Naive thymus-derived CD4-positive, alpha-beta T cell (primary cell): Measurements from ENCODE around the gene PLCL1. TPM values are rescaled to one million over a fixed set of nuclear protein-coding genes. Genes with fewer than 3 reads are reported as not detected.

Source experiments
- ATAC-seq: fragments of 150-1000 bp; cut with Tn5 transposase; 2 replicates; pipeline ENCODE4 v1.10.0; 2021; ENCODE audit warnings: mild to moderate bottlenecking, moderate library complexity
- CTCF ChIA-PET: fragments of 350-600 bp; sonication (Branson Sonifier 250); formaldehyde crosslinking; loops from one replicate; lab custom pipeline; 2021; ENCODE audit warnings: antibody characterized with exemption; lab: Charles Lee
- POLR2A ChIA-PET: fragments of 350-600 bp; sonication (Branson Sonifier 250); formaldehyde crosslinking; loops from one replicate; lab custom pipeline; 2021; ENCODE audit warnings: antibody characterized with exemption, inconsistent platforms; lab: Charles Lee
- DNase-seq, 9 donors: peaks; one replicate each; pipeline versions ENCODE4 v3.0.0 to v3.0.0-alpha.2; 2020 to 2022; ENCODE audit warnings: mixed read lengths in 1 of 9
- H3K27ac ChIP-seq: one replicate; pipeline ENCODE4 v1.7.0; 2013; ENCODE audit warnings: mild to moderate bottlenecking, low read depth, low read length, moderate library complexity
- H3K27me3 ChIP-seq, 2 donors: one replicate each; pipeline ENCODE4 v1.7.0; 2013; ENCODE audit warnings: low read length in 2 of 2, mild to moderate bottlenecking in 2 of 2, moderate library complexity in 2 of 2; ENCODE audit not compliant: control insufficient read depth in 2 of 2, insufficient read depth in 2 of 2
- H3K36me3 ChIP-seq, 3 experiments: 1 replicate in 2 of 3; 2 replicates in 1 of 3; pipeline ENCODE4 v1.7.0; 2013; ENCODE audit warnings: low read length in 3 of 3, mild to moderate bottlenecking in 3 of 3, moderate library complexity in 1 of 3; ENCODE audit not compliant: insufficient read depth in 3 of 3, control insufficient read depth in 2 of 3
- H3K4me1 ChIP-seq, 2 donors: one replicate each; pipeline ENCODE4 v1.7.0; 2013; ENCODE audit warnings: low read length in 2 of 2, mild to moderate bottlenecking in 2 of 2, moderate library complexity in 1 of 2; ENCODE audit not compliant: control insufficient read depth in 2 of 2, insufficient read depth in 2 of 2
- H3K4me3 ChIP-seq: 2 replicates; pipeline ENCODE4 v1.7.0; 2013; ENCODE audit warnings: mild to moderate bottlenecking, low read length
- H3K9me3 ChIP-seq, 3 experiments: 1 replicate in 2 of 3; 2 replicates in 1 of 3; pipeline ENCODE4 v1.7.0; 2013; ENCODE audit warnings: low read length in 3 of 3; ENCODE audit not compliant: control insufficient read depth in 2 of 3
- H3K27ac Mint-ChIP-seq, 9 donors: one replicate each; pipeline ENCODE4 v1.8.0; 2020 to 2022; ENCODE audit warnings: mixed read lengths in 9 of 9, mild to moderate bottlenecking in 8 of 9, moderate library complexity in 5 of 9, inconsistent platforms in 2 of 9
- H3K27me3 Mint-ChIP-seq, 5 donors: one replicate each; pipeline ENCODE4 v1.8.0; 2021 to 2022; ENCODE audit warnings: mixed read lengths in 5 of 5, mild to moderate bottlenecking in 1 of 5
- H3K36me3 Mint-ChIP-seq, 5 donors: one replicate each; pipeline ENCODE4 v1.8.0; 2020 to 2022; ENCODE audit warnings: mixed read lengths in 5 of 5, mild to moderate bottlenecking in 3 of 5, inconsistent platforms in 1 of 5
- H3K4me1 Mint-ChIP-seq, 7 donors: one replicate each; pipeline ENCODE4 v1.8.0; 2020 to 2022; ENCODE audit warnings: mixed read lengths in 7 of 7, mild to moderate bottlenecking in 3 of 7, inconsistent platforms in 1 of 7
- H3K4me3 Mint-ChIP-seq, 10 donors: one replicate each; pipeline ENCODE4 v1.8.0; 2020 to 2022; ENCODE audit warnings: mild to moderate bottlenecking in 10 of 10, mixed read lengths in 10 of 10, moderate library complexity in 6 of 10, inconsistent platforms in 2 of 10
- H3K9me3 Mint-ChIP-seq, 11 donors: one replicate each; pipeline ENCODE4 v1.8.0; 2020 to 2022; ENCODE audit warnings: mixed read lengths in 11 of 11, mild to moderate bottlenecking in 4 of 11, inconsistent platforms in 1 of 11, moderate library complexity in 1 of 11
- intact Hi-C, 2 donors: fragments of 100-400 bp; cut with micrococcal nuclease; formaldehyde crosslinking; loops; one replicate each; pipeline ENCODE4 v1.15.1; 2023
- polyA plus RNA-seq, 2 donors: library from polyadenylated mRNA; unstranded; fragments of 300-500 nt; fragmentation: Illumina TruSeq; gene quantifications; one replicate each; pipeline ENCODE4 v1.2.3, GENCODE V29; 2021
- total RNA-seq, 6 experiments: library from RNA in 5 of 6; stranded (reverse) in 5 of 6; gene quantifications; 1 replicate in 5 of 6; 2 replicates in 1 of 6; pipeline ENCODE4 v1.2.3 and lab custom pipeline; 2021 to 2026

Gene PLCL1
- total and polyA plus RNA-seq, 7 experiments from 2014 or later: 1.8 to 33.7 (median 22.7) TPM

DNA sequence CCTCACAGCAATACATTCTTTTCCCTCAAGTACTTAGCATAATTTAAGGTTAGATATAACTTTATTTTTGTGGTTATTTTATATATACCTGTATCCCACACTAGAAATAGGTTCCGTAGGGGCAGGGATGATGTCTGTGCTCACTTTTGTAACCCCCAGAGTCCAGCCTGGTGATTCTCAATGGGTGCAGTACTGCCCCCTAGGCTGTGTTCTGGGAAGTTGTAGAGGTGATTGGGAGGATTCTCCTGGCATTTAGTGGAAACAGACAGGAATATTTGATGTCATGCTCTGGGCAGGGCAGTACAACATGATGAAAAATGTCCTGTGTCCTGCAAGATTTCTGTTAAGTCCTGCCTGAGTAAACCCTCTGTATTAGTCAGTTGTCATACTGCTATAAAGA, 333.3 kb downstream of the PLCL1 start:
- peaks cover 0 to 40% (median 16%) of the 10 kb centered on the region in 5 donors for H3K36me3 Mint-ChIP-seq
- Histone ChIP-seq H3K9me3 (no peaks in the 10 kb centered on the region), H3K4me1 (no peaks in the 10 kb centered on the region), H3K27me3 (no peaks in the 10 kb centered on the region), H3K27ac (no peak overlapping the region), H3K36me3 (no peaks in the 10 kb centered on the region), H3K4me3 (no peak overlapping the region)
- H3K27me3 Mint-ChIP-seq: no peaks in the 10 kb centered on the region
- POLR2A ChIA-PET: no interaction called here
- H3K27ac Mint-ChIP-seq: no peak overlapping the region
- H3K9me3 Mint-ChIP-seq: peaks cover 0 to 2% (median 0%) of the 10 kb centered on the region in 11 donors
- peaks cover 0 to 9% (median 3%) of the 10 kb centered on the region in 7 donors for H3K4me1 Mint-ChIP-seq
- no peak for ATAC-seq
- intact Hi-C loops: no loop called here
- CTCF ChIA-PET: no interaction called here
- H3K4me3 Mint-ChIP-seq: peak overlapping the region in 1 of 10 donors; percentile 5
- DNase-seq: no peak

- intact Hi-C loops: no loop called here
- ChIA-PET POLR2A (no interaction called here), CTCF (no interaction called here)
- ATAC-seq (no peak), DNase-seq (no peak)
- Histone ChIP-seq H3K36me3 (peaks cover 0 to 7% (median 5%) of the 10 kb centered on the region in 3 experiments), H3K27me3 (no peaks in the 10 kb centered on the region), H3K27ac (no peak overlapping the region), H3K4me1 (no peaks in the 10 kb centered on the region), H3K4me3 (no peak overlapping the region), H3K9me3 (no peaks in the 10 kb centered on the region)
- Mint-ChIP-seq H3K4me3 (no peak overlapping the region), H3K27ac (no peak overlapping the region), H3K9me3 (peaks cover 0 to 2% (median 0%) of the 10 kb centered on the region in 11 donors), H3K36me3 (peaks cover 0 to 29% (median 23%) of the 10 kb centered on the region in 5 donors), H3K4me1 (peaks cover 5 to 29% (median 22%) of the 10 kb centered on the region in 7 donors), H3K27me3 (no peaks in the 10 kb centered on the region)
Observed at GRCh38 chr2:198141726-198142125, 337.3 kb downstream of the PLCL1 start.

GRCh38 chr2:198143156-198143555, 338.8 kb downstream of the PLCL1 start:
- Mint-ChIP-seq H3K27me3 (no peaks in the 10 kb centered on the region), H3K27ac (peak overlapping the region in 1 of 9 donors; percentile 69), H3K4me3 (no peak overlapping the region), H3K4me1 (peaks cover 5 to 29% (median 22%) of the 10 kb centered on the region in 7 donors), H3K9me3 (peaks cover 0 to 7% (median 0%) of the 10 kb centered on the region in 11 donors), H3K36me3 (peaks cover 0 to 37% (median 24%) of the 10 kb centered on the region in 5 donors)
- Histone ChIP-seq H3K9me3 (no peaks in the 10 kb centered on the region), H3K27me3 (no peaks in the 10 kb centered on the region), H3K4me3 (no peak overlapping the region), H3K4me1 (no peaks in the 10 kb centered on the region), H3K27ac (no peak overlapping the region), H3K36me3 (peaks cover 0 to 11% (median 5%) of the 10 kb centered on the region in 3 experiments)
- ATAC-seq: no peak
- no peak for DNase-seq
- POLR2A ChIA-PET: no interaction called here
- intact Hi-C loops: no loop called here
- CTCF ChIA-PET: no interaction called here

GRCh38 chr2:198143793-198144192, 339.4 kb downstream of the PLCL1 start:
- Mint-ChIP-seq H3K9me3 (peaks cover 0 to 7% (median 0%) of the 10 kb centered on the region in 11 donors), H3K36me3 (peaks cover 0 to 43% (median 29%) of the 10 kb centered on the region in 5 donors), H3K27me3 (no peaks in the 10 kb centered on the region), H3K4me1 (peaks cover 5 to 29% (median 22%) of the 10 kb centered on the region in 7 donors), H3K27ac (peak overlapping the region in 1 of 9 donors; percentile 18), H3K4me3 (no peak overlapping the region)
- intact Hi-C loops: no loop called here
- Histone ChIP-seq H3K27me3 (no peaks in the 10 kb centered on the region), H3K27ac (no peak overlapping the region), H3K4me3 (no peak overlapping the region), H3K36me3 (peaks cover 0 to 11% (median 10%) of the 10 kb centered on the region in 3 experiments), H3K9me3 (no peaks in the 10 kb centered on the region), H3K4me1 (no peaks in the 10 kb centered on the region)
- ATAC-seq: no peak
- no peak for DNase-seq
- POLR2A ChIA-PET: no interaction called here
- CTCF ChIA-PET: no interaction called here

GRCh38 chr2:198144660-198145059, 340.3 kb downstream of the PLCL1 start:
- Histone ChIP-seq H3K4me1 (no peaks in the 10 kb centered on the region), H3K27ac (no peak overlapping the region), H3K9me3 (no peaks in the 10 kb centered on the region), H3K27me3 (no peaks in the 10 kb centered on the region), H3K36me3 (peaks cover 0 to 15% (median 11%) of the 10 kb centered on the region in 3 experiments), H3K4me3 (no peak overlapping the region)
- H3K4me1 Mint-ChIP-seq: peaks cover 5 to 29% (median 22%) of the 10 kb centered on the region in 7 donors
- no peak for DNase-seq
- intact Hi-C loops: no loop called here
- ChIA-PET POLR2A (no interaction called here), CTCF (no interaction called here)
- H3K4me3 Mint-ChIP-seq: no peak overlapping the region
- no peak for ATAC-seq
- no peaks in the 10 kb centered on the region for H3K27me3 Mint-ChIP-seq
- peaks cover 0 to 48% (median 32%) of the 10 kb centered on the region in 5 donors for H3K36me3 Mint-ChIP-seq
- H3K27ac Mint-ChIP-seq: peak overlapping the region in 3 of 9 donors; percentile 31 to 47 (median 41)
- H3K9me3 Mint-ChIP-seq: peaks cover 0 to 7% (median 0%) of the 10 kb centered on the region in 11 donors

DNA sequence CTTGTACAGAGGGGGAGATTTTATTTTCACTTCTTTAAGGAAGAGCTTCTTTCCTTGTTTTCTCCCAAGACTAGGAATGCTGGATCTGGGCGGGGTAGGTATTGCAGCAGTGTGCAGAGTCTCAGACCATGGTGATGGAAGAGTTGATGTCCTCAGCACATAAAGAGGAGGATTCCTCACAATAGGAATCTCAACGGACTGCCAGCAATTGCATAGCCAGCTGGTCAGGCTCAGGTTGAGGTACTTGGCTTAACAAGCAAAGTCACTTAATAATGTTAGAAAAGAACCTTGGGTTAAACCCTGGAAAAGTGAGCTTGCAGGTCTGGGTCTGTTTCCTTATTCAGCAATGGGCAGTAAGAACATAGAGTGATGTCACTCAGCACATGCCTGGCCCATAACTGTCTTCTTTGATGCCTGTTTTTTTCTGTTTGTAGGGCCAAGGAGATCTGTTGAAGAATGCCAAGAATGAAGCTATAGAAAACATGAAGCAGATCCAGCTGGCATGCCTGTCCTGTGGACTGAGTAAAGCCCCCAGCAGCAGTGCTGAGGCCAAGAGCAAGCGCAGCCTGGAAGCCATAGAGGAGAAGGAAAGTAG, 342.1 kb downstream of the PLCL1 start:
- Mint-ChIP-seq H3K27ac (peak overlapping the region in 1 of 9 donors; percentile 16), H3K4me1 (peaks cover 5 to 29% (median 22%) of the 10 kb centered on the region in 7 donors), H3K36me3 (peaks cover 0 to 65% (median 50%) of the 10 kb centered on the region in 5 donors), H3K27me3 (no peaks in the 10 kb centered on the region), H3K4me3 (no peak overlapping the region), H3K9me3 (peaks cover 0 to 17% (median 3%) of the 10 kb centered on the region in 11 donors)
- Histone ChIP-seq H3K27ac (no peak overlapping the region), H3K9me3 (no peaks in the 10 kb centered on the region), H3K36me3 (peaks cover 0 to 15% (median 11%) of the 10 kb centered on the region in 3 experiments), H3K4me1 (no peaks in the 10 kb centered on the region), H3K27me3 (no peaks in the 10 kb centered on the region), H3K4me3 (no peak overlapping the region)
- intact Hi-C loops: no loop called here
- ChIA-PET CTCF (no interaction called here), POLR2A (no interaction called here)
- ATAC-seq: no peak
- DNase-seq: no peak
